NCI-H1105 treated with DMSO at 0.1 percent for 48 hours (cell line): Measurements from ENCODE around the gene LHFPL3.
A peak's percentile ranks its signal among the peaks of the same experiment; 100 is the strongest.
"Not testable (repeated sequence)": the region's sequence is repeated elsewhere in the genome, so short reads cannot be mapped to it uniquely, and the experiment has no call there.

ENCODE experiments used
- DNase-seq: peaks from one replicate; lab custom pipeline; 2025; lab: John Stamatoyannopoulos, UW

LHFPL3 gene

GRCh38 chr7:104482362-104483037 lies 154.1 kb downstream of the LHFPL3 start:
- peak; percentile 94 for DNase-seq

- DNase-seq: no peak
Observed at GRCh38 chr7:104486931-104487330, 158.5 kb downstream of the LHFPL3 start.

- DNase-seq: no peak
Observed at GRCh38 chr7:104487642-104488041, 159.2 kb downstream of the LHFPL3 start.

- no peak for DNase-seq
Observed at GRCh38 chr7:104497379-104497967, 169.1 kb downstream of the LHFPL3 start.

- no peak for DNase-seq
Observed at GRCh38 chr7:104499975-104500374, 171.6 kb downstream of the LHFPL3 start.

- no peak for DNase-seq
Observed at GRCh38 chr7:104509874-104510273, 181.5 kb downstream of the LHFPL3 start.

GRCh38 chr7:104524853-104525252 lies 196.4 kb downstream of the LHFPL3 start:
- no peak for DNase-seq

GRCh38 chr7:104528142-104528541 lies 199.7 kb downstream of the LHFPL3 start:
- DNase-seq: no peak

GRCh38 chr7:104529567-104529966 lies 201.2 kb downstream of the LHFPL3 start:
- DNase-seq: no peak

GRCh38 chr7:104530251-104530650 lies 201.8 kb downstream of the LHFPL3 start:
- no peak for DNase-seq

- no peak for DNase-seq
Observed at GRCh38 chr7:104534149-104534548, 205.7 kb downstream of the LHFPL3 start.

- DNase-seq: no peak
Observed at GRCh38 chr7:104535841-104536240, 207.4 kb downstream of the LHFPL3 start.

- no peak for DNase-seq
Observed at GRCh38 chr7:104536956-104537355, 208.6 kb downstream of the LHFPL3 start.

- DNase-seq: no peak
Observed at GRCh38 chr7:104538152-104538551, 209.7 kb downstream of the LHFPL3 start.

GRCh38 chr7:104541897-104542296 lies 213.5 kb downstream of the LHFPL3 start:
- DNase-seq: no peak

- DNase-seq: no peak
Observed at GRCh38 chr7:104548861-104549260, 220.5 kb downstream of the LHFPL3 start.

GRCh38 chr7:104550362-104550761 lies 222.0 kb downstream of the LHFPL3 start:
- no peak for DNase-seq

GRCh38 chr7:104551226-104551625 lies 222.8 kb downstream of the LHFPL3 start:
- DNase-seq: no peak

GRCh38 chr7:104552102-104552501 lies 223.7 kb downstream of the LHFPL3 start:
- DNase-seq: no peak

GRCh38 chr7:104553074-104553473 lies 224.7 kb downstream of the LHFPL3 start:
- no peak for DNase-seq

- DNase-seq: not testable (repeated sequence)
Observed at GRCh38 chr7:104563350-104563901, 235.0 kb downstream of the LHFPL3 start.

GRCh38 chr7:104569751-104570150 lies 241.3 kb downstream of the LHFPL3 start:
- DNase-seq: no peak

- peak; percentile 6 for DNase-seq
Observed at GRCh38 chr7:104572554-104572953, 244.2 kb downstream of the LHFPL3 start.

GRCh38 chr7:104584620-104585019 lies 256.2 kb downstream of the LHFPL3 start:
- DNase-seq: no peak
